Inflammatory macrophage treated with lipopolysaccharide for 1 hour (primary cell): ENCODE results near the gene IGLL5.

Experiments used
- DNase-seq, 2 donors: peaks; one replicate each; pipeline ENCODE4 v3.0.0-alpha.2; 2020 to 2022

Gene IGLL5

DNA sequence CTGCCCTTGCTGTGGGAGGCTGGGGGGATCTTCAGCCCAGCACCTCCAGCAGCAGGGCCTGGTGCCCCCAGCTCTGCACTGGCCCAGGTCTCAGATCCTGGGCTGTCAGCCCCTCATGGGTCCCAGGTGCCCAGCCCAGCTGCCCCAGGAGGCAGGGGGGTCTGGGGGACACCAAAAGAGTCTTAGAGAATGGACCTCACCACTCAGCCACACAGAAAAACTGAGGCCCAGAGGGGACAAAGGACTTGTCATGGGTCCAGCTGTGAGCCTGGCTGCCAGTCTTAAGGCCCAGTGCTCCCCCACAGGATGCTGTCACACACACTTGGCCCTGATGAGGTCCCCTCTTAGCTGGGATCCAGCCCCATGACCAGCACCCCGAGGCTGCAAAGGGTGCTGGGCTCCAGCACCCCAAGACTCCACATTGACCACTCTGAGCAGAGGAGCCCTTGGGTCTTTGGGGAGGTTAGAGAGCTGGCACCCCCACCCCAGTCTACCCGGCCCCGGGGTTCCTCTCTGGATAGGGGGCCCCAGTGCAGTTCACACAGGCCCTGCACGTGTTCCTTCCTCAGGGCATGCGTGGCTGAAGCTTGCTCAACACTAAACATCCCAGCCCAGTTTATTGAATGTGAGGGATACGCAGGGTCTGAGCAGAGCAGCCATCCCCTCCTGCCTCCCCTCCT, 54.4 kb downstream of the IGLL5 start:
- no peak for DNase-seq

DNA sequence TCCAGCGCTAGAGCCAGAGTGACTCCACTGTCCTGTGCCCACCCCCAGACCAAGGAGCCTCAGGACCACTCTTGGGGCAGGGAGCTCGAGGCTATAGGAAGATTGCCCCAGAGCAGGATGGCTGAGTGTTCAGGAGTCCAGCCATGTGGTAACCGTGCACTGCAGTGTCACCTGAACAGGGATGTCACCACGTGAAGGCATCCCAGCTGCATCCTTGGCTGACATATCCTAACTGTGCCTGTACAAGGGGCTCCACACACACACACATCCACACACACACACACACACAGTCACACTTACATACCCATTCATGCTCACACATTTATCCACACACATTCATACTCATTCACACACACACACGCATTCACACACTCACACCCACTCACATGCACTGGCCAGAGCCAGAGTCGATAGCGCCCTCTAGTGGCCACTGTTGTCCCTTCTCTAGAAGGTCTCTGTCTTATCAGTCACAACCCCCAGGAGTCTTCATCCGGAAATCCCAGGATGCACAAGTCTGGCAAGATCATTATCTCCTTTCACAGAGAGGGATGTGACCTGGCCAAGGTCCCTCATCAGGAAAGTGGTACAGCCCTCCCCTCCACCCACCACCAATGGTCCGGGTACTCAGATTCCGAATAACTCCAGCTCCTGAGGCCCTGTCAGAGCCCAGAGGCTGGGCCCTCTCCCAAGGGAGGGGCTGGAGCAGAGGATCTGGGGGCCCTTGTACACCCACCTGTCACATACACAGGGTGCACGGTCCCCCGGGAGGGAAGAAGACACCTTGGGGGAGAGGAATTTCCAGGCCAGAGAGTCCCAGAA, 55.1 kb downstream of the IGLL5 start:
- DNase-seq = peak; percentile 49 to 86

DNA sequence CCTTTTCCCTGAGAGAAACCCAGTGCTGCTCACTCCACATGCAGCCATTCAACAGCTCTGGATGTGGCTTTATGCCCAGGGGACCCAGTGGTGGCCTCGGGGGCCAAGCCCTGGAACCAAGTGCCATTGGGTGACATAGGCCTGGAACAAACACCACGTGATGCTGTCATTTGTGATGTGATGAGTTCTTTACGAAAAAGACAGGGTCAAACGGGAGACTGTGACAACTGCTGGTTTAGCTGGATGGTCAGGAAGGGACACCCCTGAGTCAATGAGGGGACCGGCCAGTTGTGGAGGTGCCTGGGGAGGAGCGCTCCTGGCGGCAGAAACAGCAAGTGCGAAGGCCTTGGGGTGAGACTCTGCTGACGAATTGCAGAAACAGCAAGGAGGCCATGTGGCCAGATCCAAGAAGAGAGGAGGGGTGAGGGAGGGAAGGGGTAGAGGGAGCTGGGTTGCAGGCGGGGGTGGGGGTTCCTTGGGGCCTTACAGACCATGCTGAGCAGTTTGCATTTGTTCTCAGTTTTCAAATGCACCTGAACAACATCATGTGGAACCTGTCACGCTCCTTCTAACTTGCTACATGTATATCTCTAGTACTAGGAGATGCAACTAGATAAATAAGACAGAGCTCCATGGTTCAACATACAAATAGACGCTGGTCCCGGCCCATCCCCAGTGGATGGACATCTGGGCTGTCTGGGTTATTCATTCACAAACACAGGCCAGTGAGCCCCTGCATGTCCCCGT, 56.1 kb downstream of the IGLL5 start:
- DNase-seq = no peak

DNA sequence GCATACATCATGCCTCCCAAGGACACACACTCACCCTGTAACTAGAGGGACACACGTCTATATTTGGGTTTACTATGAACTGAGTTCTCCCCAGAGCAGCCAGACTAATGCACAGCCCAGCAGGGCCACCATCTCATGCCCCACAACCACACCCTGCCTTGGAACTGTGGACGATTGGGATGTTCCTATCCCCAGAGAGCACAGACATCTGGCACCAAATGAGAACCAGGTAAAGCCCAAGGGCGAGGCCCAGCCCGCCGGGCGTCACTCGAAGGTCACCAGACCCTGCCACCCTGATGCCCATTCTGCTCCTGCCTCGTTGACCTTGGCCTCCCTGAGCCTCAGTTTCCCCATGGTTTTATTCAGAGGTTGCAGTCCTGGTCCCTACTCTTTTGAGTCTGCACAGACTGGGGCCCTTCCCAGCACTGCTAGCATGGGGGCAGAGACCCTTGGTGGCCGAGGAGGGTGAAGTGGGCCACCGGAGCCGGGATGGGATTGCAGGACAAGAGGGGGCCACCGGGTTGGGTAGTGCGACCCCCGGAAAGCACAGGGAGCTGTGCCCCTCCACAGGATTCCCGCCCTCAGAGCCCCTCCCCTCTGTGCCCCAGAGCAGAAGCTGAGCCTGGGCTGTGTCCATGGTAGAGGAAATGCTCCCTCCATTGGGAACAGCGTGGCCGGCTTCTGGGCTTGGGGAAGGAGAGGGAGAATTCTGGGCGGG, 56.8 kb downstream of the IGLL5 start:
- no peak for DNase-seq

DNA sequence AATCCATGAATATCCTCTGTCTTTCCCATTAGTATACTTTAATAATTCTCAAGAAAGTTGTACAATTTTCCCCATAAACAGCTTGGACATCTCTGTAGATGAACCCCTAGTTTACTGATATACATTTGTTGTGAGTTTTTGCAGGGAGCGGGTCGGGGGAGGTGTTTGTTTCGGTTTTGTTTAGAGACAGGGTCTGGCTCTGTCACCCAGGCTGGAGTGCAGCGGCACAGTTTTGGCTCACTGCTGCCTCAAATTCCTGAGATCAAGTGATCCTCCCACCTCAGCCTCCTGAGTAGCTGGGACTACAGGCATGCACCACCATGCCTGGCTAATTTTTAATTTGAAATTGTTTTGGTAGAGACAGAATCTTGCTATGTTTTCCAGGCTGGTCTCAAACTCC, 57.6 kb downstream of the IGLL5 start:
- no peak for DNase-seq
